ENCODE results near the gene MTMR3.

DNA sequence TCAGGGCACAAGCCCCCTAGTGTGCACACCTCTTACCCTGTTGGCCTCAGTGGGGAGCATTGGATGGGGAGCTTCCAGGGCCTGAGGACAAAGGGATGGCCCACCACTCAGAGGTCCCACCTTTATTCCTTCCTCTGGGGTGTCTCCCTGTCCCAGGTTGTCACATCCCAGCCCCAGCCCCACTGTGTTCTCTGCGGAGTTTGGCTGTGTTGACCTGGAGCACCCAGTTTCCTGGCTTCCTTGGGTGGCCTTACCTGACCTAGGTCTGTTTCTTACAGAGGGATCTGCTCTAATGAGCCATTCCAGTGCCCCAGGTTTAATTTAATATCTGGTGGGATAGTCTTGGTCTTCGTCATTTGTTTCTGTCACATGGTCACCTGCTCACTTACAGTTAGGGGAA lies 158.5 kb downstream of the MTMR3 start:
- TF ChIP-seq CTCF (IDR thresholded peaks at IDR 0.05) (no peak), POLR2A (IDR thresholded peaks at IDR 0.05) (no peak)

Data from adrenal gland (tissue), 5 donors.